ENCODE measurements around the gene ADIG. TPM values are rescaled to one million over a fixed set of nuclear protein-coding genes. Genes with fewer than 3 reads are reported as not detected.

ADIG gene
- total RNA-seq, 1 donor from 2014 or later: not detected

DNA sequence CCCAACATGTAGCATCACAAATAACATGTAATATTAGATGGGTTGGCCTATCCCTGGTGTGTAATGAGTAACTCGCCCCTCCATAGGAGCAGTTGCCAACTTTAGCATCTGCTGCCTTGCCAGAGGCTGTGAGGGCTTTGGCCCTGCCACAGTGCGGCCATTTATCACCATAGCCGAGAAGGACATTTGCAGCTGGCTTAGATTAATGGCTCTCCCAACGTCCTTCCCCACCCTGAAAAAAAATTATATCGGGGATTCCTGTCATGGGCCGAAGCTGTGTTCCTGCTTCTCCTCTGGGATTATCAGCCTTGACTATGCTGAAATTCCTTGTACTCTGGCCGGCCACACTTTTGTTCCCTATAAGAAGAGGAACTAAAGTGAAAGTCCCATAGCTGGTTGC, 7.6 kb upstream of the ADIG start:
- Histone ChIP-seq H3K36me3 (peaks cover 65% of the 10 kb centered on the region), H3K27ac (replicated peaks) (no peak overlapping the region), H3K9me3 (replicated peaks) (no peaks in the 10 kb centered on the region), H3K4me1 (no peaks in the 10 kb centered on the region), H3K4me3 (no peak overlapping the region), H3K27me3 (ENCODE audit: low read depth) (no peaks in the 10 kb centered on the region)
- no peak for DNase-seq
- TF ChIP-seq, protein P1, sequence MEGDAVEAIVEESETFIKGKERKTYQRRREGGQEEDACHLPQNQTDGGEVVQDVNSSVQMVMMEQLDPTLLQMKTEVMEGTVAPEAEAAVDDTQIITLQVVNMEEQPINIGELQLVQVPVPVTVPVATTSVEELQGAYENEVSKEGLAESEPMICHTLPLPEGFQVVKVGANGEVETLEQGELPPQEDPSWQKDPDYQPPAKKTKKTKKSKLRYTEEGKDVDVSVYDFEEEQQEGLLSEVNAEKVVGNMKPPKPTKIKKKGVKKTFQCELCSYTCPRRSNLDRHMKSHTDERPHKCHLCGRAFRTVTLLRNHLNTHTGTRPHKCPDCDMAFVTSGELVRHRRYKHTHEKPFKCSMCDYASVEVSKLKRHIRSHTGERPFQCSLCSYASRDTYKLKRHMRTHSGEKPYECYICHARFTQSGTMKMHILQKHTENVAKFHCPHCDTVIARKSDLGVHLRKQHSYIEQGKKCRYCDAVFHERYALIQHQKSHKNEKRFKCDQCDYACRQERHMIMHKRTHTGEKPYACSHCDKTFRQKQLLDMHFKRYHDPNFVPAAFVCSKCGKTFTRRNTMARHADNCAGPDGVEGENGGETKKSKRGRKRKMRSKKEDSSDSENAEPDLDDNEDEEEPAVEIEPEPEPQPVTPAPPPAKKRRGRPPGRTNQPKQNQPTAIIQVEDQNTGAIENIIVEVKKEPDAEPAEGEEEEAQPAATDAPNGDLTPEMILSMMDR (IDR thresholded peaks at IDR 0.05; ENCODE audit: borderline replicate concordance): no peak
- intact Hi-C loops (cut with micrococcal nuclease): no loop called here

DNA sequence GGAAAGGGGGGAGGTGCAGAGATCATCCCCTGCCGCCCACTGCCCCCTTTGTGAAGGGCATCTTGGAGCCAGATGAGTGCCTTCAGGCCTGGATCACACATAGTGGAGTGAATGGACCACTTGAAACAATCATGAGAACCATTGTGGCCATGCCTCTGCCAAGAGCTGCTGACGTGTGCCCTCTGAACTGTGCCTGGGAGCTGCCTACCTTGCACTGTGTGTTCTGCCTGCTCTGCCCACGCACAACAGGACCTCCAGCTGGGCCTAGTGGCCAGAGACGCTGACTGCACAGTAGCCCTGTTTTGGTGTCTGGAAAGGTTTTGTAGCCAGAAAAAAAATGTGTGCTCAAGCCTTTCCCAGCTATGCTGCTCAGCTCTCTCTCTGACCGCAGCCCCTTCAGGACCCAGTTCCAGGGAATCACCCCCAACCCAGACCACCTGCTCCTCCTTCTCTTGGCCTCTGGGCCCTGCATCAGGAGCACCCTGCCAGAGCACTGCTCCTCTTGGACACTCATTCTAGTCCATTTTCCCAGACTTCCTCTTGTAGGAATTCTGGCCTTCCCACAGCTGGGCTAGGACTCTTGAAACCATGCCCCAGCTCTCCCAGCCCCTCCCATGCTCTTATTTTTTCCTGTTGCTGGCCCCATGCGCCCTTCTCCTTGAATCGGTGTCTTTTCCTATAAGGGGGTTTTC, 1.6 kb upstream of the ADIG start:
- Histone ChIP-seq H3K27ac (replicated peaks) (peak overlapping the region; percentile 59), H3K4me1 (peaks cover 31% of the 10 kb centered on the region)
- intact Hi-C loops (cut with micrococcal nuclease): no loop called here

DNA sequence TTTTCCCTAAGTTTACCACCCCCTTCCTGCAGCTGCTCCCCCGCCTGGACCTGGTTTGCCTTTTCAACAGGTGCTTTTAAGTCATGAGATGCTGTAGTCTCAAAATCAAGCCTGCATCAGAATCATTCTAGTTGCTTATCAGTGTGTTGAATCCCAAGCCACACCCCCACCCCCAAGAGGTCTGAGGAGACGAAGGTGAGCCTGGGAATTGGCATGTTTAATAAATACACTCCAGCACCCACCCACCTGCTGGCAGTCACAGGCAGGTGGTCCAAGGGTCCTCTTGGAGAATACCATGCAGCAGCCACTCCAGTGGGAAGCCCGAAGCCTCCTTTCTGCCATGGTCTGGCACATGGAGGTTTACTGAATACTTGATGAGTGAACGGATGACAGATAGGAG, 1.1 kb upstream of the ADIG start:
- Histone ChIP-seq H3K4me3 (no peak overlapping the region), H3K27me3 (ENCODE audit: low read depth) (no peaks in the 10 kb centered on the region), H3K4me1 (peaks cover 31% of the 10 kb centered on the region), H3K36me3 (peaks cover 21% of the 10 kb centered on the region), H3K9me3 (replicated peaks) (no peaks in the 10 kb centered on the region), H3K27ac (replicated peaks) (peak overlapping the region; percentile 77)
- no peak for DNase-seq
- TF ChIP-seq, protein P1 (IDR thresholded peaks at IDR 0.05; ENCODE audit: borderline replicate concordance): no peak
- intact Hi-C loops (cut with micrococcal nuclease): no loop called here

More for the DNA sequence above, 1.6 kb upstream of the ADIG start:
- no peaks in the 10 kb centered on the region for H3K27me3 ChIP-seq (ENCODE audit: low read depth)
- no peak overlapping the region for H3K4me3 ChIP-seq
- peak; percentile 53 for DNase-seq
- H3K36me3 ChIP-seq: peaks cover 27% of the 10 kb centered on the region
- TF ChIP-seq, protein P1 (IDR thresholded peaks at IDR 0.05; ENCODE audit: borderline replicate concordance): no peak
- H3K9me3 ChIP-seq (replicated peaks): no peaks in the 10 kb centered on the region

DNA sequence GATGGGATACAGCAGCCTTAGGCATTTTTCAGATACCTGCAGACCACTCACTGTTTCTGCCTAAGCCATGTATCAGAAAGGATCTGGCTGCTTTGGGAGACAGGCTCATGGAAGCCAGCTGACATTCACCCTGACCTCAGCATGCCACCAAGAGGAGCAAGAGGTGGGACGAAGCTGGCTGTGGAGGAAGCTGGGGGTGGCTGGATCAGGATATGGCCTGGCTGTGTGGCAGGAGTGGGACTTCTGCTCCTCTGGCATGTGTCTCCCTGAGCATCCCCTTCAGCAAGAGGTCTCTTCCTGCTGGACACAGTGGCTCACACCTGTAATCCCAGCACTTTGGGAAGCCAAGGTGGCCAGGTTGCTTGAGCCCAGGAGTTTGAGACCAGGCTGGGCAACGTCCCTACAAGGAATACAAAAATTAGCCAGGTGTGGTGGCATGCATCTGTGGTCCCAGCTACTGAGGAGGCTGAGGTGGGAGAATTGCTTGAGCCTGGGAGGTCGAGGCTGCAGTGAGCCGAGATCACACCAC, 897 bp downstream of the ADIG start:
- Histone ChIP-seq H3K27ac (replicated peaks) (no peak overlapping the region), H3K4me3 (no peak overlapping the region), H3K27me3 (ENCODE audit: low read depth) (peaks cover 9% of the 10 kb centered on the region), H3K9me3 (replicated peaks) (no peaks in the 10 kb centered on the region), H3K4me1 (peaks cover 31% of the 10 kb centered on the region), H3K36me3 (peaks cover 2% of the 10 kb centered on the region)
- TF ChIP-seq, protein P1 (IDR thresholded peaks at IDR 0.05; ENCODE audit: borderline replicate concordance): no peak
- no peak for DNase-seq
- intact Hi-C loops (cut with micrococcal nuclease): no loop called here

DNA sequence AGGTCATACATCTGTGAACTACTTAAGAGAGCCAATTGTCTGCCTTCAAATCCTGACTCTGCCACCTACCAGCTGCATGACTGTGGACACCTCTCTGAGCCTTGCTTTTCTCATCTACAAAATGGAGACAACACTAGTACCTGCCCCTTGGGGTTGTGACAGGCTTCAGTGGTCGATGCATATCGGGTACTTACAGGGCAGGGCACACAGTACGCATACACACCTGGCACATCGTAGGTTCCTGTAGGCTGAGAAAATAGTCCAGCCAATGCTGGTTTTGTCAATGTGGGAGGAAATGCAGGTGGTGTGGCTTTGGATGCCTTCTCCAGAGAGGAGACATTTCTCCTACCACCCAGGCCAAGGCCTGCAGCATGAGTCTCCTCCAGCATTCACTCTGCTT, 2.3 kb downstream of the ADIG start:
- intact Hi-C loops (cut with micrococcal nuclease): no loop called here
- H3K27ac ChIP-seq (replicated peaks): no peak overlapping the region
- no peak overlapping the region for H3K4me3 ChIP-seq
- peaks cover 9% of the 10 kb centered on the region for H3K27me3 ChIP-seq (ENCODE audit: low read depth)
- H3K9me3 ChIP-seq (replicated peaks): no peaks in the 10 kb centered on the region
- H3K4me1 ChIP-seq: peaks cover 31% of the 10 kb centered on the region
- TF ChIP-seq, protein P1 (IDR thresholded peaks at IDR 0.05; ENCODE audit: borderline replicate concordance): no peak
- H3K36me3 ChIP-seq: no peaks in the 10 kb centered on the region
- DNase-seq: no peak

All from left ventricle myocardium inferior (tissue), 1 donor.